H7 (cell line): ENCODE measurements around the gene SMYD5. TPM values are rescaled to one million over a fixed set of nuclear protein-coding genes. Genes with fewer than 3 reads are reported as not detected.

Experiments
- DNase-seq: peaks from one replicate; pipeline ENCODE4 v3.0.0; 2012
- H3K27me3 ChIP-seq: 2 replicates; pipeline ENCODE4 v1.6.0; 2011; ENCODE audit warnings: mild to moderate bottlenecking, low read length; ENCODE audit not compliant: control insufficient read depth, insufficient read depth
- H3K36me3 ChIP-seq: replicated peaks from 2 replicates; pipeline ENCODE4 v1.5.1; 2011; ENCODE audit warnings: low read length; ENCODE audit not compliant: control insufficient read depth, insufficient read depth
- H3K4me3 ChIP-seq: 2 replicates; pipeline ENCODE4 v1.5.1; 2011; ENCODE audit warnings: low read depth, mild to moderate bottlenecking, control low read depth, low read length, moderate library complexity; ENCODE audit not compliant: insufficient read depth
- total RNA-seq: library from RNA; depleted of rRNA; stranded (reverse); fragments of >200 nt; shearing (Covaris generic); gene quantifications from 2 replicates; pipeline ENCODE4 v1.2.3, GENCODE V29; 2014

The SMYD5 gene
- total RNA-seq, 1 experiment from 2014 or later = 59.7 TPM

DNA sequence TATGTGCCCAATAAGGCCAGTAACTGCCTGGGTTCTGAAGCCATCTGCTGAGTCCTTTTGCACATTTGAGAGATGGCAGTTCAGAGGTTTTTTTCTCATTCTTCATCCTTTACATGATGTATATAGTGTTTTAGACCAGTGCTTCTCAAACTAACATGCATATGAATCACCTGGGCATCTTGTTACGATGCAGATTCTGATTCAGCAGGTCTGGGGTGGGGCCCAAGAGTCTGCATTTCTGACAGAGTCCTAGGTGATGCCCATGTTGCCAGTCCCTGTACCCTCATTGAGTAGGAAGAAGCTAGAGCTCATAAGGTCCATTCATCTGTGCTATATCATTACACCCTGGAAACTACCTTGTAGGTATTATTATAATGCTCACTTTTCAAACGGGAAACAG lies 3.8 kb downstream of the SMYD5 start:
- DNase-seq = no peak
- Histone ChIP-seq H3K36me3 (peaks cover 13% of the 10 kb centered on the region), H3K27me3 (no peaks in the 10 kb centered on the region), H3K4me3 (no peak overlapping the region)

DNA sequence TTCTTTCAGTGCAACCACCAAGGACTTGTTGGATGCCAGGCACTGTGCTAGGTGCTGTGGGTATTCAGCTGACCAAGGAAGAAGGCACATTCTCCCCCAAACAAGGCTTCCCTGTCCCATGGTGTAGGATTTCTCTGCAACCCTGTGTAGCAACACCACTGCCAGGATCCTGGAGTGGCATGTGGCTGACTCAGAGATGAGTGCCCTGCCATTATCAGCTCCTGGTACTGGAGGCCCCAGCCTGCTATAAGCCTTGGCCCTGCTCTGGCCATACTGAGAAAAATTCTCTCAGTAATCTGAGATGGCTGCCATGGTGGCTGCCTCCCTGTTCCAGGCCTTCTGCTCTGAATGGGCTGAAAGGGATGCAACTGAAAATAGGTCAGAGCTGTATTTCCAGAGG lies 4.3 kb downstream of the SMYD5 start:
- no peak for DNase-seq
- Histone ChIP-seq H3K27me3 (no peaks in the 10 kb centered on the region), H3K4me3 (no peak overlapping the region), H3K36me3 (peaks cover 17% of the 10 kb centered on the region)

DNA sequence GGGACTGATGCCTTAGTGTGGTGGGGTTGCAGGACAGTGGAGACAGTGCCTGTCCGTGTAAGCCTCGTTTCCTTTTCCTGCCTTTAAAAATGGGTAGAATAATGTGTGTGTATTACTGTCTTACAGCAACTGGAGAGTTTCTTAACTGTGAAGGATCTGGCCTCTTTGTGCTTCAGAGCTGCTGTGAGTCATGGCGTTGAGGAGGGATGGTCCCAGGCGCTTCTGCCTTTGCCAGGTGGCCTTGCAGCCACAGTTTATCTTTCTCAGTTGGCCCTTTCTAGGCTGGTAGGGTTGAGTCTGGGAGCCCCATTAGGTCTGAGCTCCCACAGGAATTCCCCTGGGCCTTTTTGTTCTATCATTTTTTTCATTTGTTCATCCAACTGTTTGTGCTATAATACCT lies 9.8 kb downstream of the SMYD5 start:
- Histone ChIP-seq H3K27me3 (no peaks in the 10 kb centered on the region), H3K4me3 (no peak overlapping the region), H3K36me3 (peaks cover 27% of the 10 kb centered on the region)
- no peak for DNase-seq

DNA sequence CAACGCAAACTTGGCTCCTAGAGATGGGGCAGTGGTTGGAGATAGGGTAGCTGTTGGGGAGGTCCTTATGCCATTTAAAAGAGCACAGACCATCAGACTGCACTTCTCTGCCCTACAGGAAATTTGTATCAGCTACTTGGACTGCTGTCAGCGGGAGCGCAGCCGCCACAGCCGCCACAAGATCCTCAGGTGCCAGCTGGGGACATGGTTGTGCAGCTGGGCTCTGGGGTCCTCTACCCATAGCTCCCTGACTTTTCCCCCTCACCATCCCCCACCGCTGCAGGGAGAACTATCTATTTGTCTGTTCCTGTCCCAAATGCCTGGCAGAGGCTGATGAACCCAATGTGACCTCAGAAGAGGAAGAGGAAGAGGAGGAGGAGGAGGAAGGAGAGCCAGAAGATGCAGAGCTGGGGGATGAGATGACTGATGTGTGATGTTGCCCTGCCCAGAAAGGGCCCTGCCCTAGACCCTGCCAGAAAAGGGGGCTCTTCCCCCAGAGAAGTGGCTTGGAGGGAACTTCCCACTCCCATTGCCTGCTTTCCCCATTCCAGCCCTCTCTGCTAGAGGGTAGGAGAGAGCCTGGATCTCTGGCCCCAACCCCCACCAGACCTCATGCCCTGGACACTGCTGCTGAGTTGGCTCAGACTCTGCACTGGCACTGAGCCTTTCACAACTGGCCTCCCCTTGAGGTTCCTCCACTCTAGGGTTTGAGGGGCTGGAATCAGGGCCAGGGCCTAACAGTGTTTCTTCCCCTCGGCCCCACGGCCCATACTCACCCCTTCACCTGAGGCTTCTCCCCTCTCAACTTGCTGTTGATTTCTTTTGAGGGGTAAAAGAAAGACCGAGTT lies 11.7 kb downstream of the SMYD5 start:
- no peaks in the 10 kb centered on the region for H3K27me3 ChIP-seq
- peaks cover 24% of the 10 kb centered on the region for H3K36me3 ChIP-seq
- no peak for DNase-seq
- H3K4me3 ChIP-seq = no peak overlapping the region

GRCh38 chr2:73227086-73227485 lies 13.0 kb downstream of the SMYD5 start:
- Histone ChIP-seq H3K4me3 (no peak overlapping the region), H3K27me3 (no peaks in the 10 kb centered on the region), H3K36me3 (peaks cover 18% of the 10 kb centered on the region)
- DNase-seq = no peak

- Histone ChIP-seq H3K36me3 (peaks cover 6% of the 10 kb centered on the region), H3K27me3 (no peaks in the 10 kb centered on the region), H3K4me3 (no peak overlapping the region)
- no peak for DNase-seq
Observed at GRCh38 chr2:73228631-73229030, 14.6 kb downstream of the SMYD5 start.

GRCh38 chr2:73232403-73233153 lies 18.5 kb downstream of the SMYD5 start:
- Histone ChIP-seq H3K4me3 (peak overlapping the region; percentile 73), H3K27me3 (no peaks in the 10 kb centered on the region), H3K36me3 (no peaks in the 10 kb centered on the region)
- no peak for DNase-seq

DNA sequence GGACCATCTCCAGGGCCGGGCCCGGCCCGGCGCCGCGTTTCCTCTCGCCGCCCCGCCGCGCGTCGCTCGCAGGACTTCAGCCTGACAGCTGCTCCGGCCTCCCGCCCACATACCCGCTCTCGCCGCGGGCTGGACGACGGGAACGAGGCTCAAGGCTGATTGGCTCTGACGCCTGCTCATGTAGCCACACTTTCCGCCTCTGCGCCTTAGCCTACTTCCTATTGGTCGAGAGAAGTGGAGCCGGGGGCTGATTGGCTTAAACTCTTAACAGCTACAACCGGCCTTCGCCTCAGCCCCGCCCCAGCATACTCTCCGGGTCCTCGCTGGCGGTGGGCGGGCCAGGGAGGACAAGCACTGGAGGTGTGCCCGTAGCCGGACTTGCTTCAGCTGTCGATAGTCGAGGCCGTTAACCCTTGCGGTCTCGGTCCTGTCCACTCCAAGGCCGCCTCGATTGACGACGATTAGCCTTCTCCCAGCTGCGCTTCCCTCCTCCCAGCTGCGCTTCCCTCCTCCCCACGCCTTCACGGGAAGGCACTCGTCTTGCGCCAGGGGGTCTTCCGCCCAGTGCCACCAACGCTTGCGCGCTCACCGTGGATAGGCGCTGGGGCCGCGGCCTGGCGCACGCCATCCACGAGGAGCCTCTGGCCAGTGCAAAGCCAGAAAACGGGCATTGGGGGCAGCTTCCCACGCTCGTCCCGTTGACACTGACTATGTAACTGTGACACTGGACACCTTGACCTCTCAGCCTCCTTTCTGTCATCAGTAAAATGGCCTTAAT lies 19.3 kb downstream of the SMYD5 start, which contains the start of gene PRADC1:
PRADC1 (minus strand) TSS at position 86 of the 778 bp plus-strand sequence; CDS start at position 7, 79 bp downstream.
- Histone ChIP-seq H3K36me3 (no peaks in the 10 kb centered on the region), H3K27me3 (no peaks in the 10 kb centered on the region), H3K4me3 (peak within 1 kb of the TSS; percentile 99)
- DNase-seq = peak; percentile 99

DNA sequence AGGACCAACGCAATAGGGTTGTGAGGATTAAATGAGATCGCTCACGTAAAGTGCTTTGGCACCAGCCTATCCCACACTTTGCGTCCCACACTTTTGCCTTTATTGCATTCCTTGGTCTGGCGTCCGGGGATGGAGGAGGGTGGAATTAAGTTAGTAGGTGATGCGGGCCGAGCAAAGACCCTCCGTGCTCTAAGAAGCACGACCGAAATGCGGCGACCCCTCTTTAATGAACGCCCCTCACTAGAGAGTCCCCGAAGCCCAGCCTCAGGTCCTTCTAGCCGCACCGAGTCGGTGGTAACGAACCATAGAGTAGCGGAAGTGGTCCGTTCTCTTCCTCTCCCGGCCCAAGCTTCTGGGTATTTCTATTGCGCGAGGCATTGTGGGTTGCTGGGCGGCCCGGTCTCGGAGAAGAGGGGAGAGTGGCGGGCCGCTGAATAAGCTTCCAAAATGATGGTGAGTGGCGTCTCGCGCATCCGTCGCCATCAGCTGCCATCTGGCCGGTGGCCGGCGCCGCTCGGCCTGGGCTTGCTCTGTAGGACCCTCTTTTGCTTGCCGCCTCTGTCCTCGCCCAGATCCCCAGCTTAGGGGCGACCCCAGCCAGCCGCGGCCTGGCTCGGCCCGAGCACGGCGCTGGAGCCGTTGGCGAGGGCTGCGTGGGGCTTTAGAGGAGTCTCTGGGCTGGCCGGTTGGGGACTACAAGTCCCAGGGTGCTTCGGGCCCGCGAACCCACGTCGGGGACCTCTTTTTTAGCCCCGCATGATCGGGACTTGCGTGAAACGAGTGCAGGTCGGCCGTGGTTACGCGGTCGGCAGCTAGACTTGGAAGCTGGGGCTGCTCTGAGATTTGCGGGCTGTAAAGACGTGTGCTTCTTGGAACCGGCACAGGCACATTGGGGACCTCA lies 20.1 kb downstream of the SMYD5 start, which contains the start of gene CCT7:
CCT7 (plus strand) TSS at position 377 of the 901 bp plus-strand sequence; CDS start at position 448, 71 bp downstream.
- H3K4me3 ChIP-seq = peak within 1 kb of the TSS; percentile 99
- peak; percentile 91 for DNase-seq
- H3K36me3 ChIP-seq = peaks cover 3% of the 10 kb centered on the region
- H3K27me3 ChIP-seq = no peaks in the 10 kb centered on the region

GRCh38 chr2:73235315-73236028 lies 21.4 kb downstream of the SMYD5 start:
- DNase-seq = no peak
- no peaks in the 10 kb centered on the region for H3K27me3 ChIP-seq
- H3K4me3 ChIP-seq = peak overlapping the region; percentile 99
- H3K36me3 ChIP-seq = peaks cover 14% of the 10 kb centered on the region

GRCh38 chr2:73237168-73237567 lies 23.1 kb downstream of the SMYD5 start:
- no peak for DNase-seq
- H3K27me3 ChIP-seq = no peaks in the 10 kb centered on the region
- peaks cover 18% of the 10 kb centered on the region for H3K36me3 ChIP-seq
- no peak overlapping the region for H3K4me3 ChIP-seq

- no peak for DNase-seq
- Histone ChIP-seq H3K36me3 (peaks cover 23% of the 10 kb centered on the region), H3K4me3 (no peak overlapping the region), H3K27me3 (no peaks in the 10 kb centered on the region)
Observed at GRCh38 chr2:73238149-73238548, 24.1 kb downstream of the SMYD5 start.

DNA sequence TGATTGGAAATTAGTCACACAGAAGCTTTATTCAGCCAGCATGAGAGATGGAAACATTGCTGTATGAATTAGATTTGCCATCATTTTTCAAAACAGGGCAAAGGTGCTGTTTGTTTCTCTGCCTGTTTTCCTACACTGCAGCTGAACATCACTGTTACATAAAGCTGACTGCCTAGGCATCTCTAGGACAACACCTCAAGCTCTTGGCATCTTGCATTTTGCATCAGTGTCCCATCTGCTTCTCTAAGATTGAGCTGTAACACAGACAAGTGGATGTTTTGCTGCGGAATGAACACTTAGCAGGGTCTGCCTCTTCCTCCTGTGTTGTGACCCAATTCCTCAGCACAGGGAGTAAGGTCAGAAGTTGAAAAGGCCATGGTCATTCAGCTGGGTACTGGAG lies 24.9 kb downstream of the SMYD5 start:
- Histone ChIP-seq H3K36me3 (peaks cover 28% of the 10 kb centered on the region), H3K4me3 (no peak overlapping the region), H3K27me3 (no peaks in the 10 kb centered on the region)
- no peak for DNase-seq
